Mesodermal cell (in vitro differentiated cells): ENCODE measurements around the gene PDE8B.

Experiments
- H3K27ac ChIP-seq: 2 replicates; pipeline ENCODE4 v1.7.0; 2013; ENCODE audit warnings: mild to moderate bottlenecking, low read depth, low read length, moderate library complexity; ENCODE audit not compliant: severe bottlenecking
- H3K36me3 ChIP-seq: 2 replicates; pipeline ENCODE4 v1.7.1; 2013; ENCODE audit warnings: mild to moderate bottlenecking, low read length, moderate library complexity; ENCODE audit not compliant: control insufficient read depth, insufficient read depth
- H3K4me1 ChIP-seq: one replicate; pipeline ENCODE4 v1.7.1; 2013; ENCODE audit warnings: mild to moderate bottlenecking, low read length; ENCODE audit not compliant: insufficient read depth, control insufficient read depth, poor library complexity, severe bottlenecking
- H3K4me3 ChIP-seq: 2 replicates; pipeline ENCODE4 v1.7.0; 2013; ENCODE audit warnings: low read length, control low read depth, mild to moderate bottlenecking; ENCODE audit not compliant: insufficient read depth, poor library complexity, severe bottlenecking; ENCODE audit errors: extremely low read depth
- H3K9me3 ChIP-seq: 2 replicates; pipeline ENCODE4 v1.7.1; 2013; ENCODE audit warnings: mild to moderate bottlenecking, low read length, moderate library complexity; ENCODE audit not compliant: control insufficient read depth
- WGBS, 2 experiments: methylation state at CpG; one replicate each; pipeline ENCODE4 v1.1.5; 2013; ENCODE audit warnings: missing lambda C conversion rate in 2 of 2; ENCODE audit not compliant: insufficient coverage in 2 of 2; 5-methylcytosine and 5-hydroxymethylcytosine counted together

Gene PDE8B

DNA sequence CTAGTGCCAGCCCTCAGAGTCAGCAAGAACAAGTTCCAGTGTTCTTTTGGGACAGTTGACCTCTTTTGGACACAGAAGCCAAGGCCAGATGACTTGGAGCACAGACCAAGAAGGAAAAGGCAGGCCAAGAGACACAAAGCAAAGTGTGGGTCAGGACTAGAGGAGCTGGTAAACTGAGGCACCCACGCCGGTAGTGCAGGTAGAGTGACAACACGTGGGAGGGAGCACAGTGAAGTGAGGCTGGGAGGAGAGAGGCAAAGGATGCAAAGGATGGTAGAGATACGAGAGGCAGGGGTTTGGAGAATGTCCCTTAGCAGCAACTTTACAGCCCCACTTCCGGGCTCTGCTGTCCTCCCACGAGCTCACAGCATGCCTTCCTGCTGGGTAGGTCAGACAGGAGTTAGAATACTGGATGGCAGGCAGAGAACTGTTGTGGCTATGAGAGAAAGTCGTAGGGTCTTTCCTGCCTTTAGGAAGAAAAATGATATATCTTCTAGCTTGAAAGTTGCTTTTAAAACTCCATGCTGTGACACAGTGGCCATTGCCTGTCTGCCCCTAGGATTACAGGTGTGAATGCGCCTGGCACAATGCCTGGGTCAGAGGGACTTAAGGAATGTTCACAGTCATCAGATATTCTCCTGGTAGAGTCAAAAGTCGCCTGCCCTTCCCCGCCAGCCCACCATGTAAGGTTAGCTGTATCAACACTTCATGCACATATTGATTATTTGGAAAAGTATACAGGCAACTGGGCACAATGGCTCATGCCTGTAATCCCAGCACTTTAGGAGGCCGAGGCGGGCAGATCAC, 97.9 kb downstream of the PDE8B start:
- Histone ChIP-seq H3K4me1 (no peaks in the 10 kb centered on the region), H3K4me3 (no peak overlapping the region), H3K27ac (no peak overlapping the region), H3K36me3 (no peaks in the 10 kb centered on the region), H3K9me3 (no peaks in the 10 kb centered on the region)
- 43 to 71% methylated on average over 5 to 7 of the region's 12 CpGs for WGBS, 2 experiments

DNA sequence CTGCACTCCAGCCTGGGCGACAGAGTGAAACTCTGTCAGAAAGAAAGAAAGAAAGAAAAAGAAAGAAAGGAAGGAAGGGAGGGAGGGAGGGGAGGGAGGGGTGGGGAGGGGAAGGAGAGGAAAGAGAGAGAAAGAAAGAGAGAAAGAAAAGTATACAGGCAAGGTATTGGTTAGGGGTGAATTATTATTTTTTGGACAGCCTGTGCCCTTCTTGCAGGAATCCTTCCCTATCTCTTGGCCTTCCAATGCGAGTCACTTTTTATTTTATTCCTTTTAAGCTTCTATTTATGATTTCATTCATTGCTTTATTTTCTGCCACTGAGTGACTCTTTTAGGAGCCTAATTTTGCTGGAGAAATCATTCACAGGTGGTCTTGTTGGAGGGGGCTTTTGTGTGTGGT, 98.7 kb downstream of the PDE8B start:
- Histone ChIP-seq H3K36me3 (no peaks in the 10 kb centered on the region), H3K9me3 (no peaks in the 10 kb centered on the region), H3K4me3 (no peak overlapping the region), H3K4me1 (no peaks in the 10 kb centered on the region), H3K27ac (no peak overlapping the region)
- 88% methylated on average over 1 of the region's 2 CpGs; no CpG with 5 or more reads in 1 of the 2 experiments for WGBS, 2 experiments

DNA sequence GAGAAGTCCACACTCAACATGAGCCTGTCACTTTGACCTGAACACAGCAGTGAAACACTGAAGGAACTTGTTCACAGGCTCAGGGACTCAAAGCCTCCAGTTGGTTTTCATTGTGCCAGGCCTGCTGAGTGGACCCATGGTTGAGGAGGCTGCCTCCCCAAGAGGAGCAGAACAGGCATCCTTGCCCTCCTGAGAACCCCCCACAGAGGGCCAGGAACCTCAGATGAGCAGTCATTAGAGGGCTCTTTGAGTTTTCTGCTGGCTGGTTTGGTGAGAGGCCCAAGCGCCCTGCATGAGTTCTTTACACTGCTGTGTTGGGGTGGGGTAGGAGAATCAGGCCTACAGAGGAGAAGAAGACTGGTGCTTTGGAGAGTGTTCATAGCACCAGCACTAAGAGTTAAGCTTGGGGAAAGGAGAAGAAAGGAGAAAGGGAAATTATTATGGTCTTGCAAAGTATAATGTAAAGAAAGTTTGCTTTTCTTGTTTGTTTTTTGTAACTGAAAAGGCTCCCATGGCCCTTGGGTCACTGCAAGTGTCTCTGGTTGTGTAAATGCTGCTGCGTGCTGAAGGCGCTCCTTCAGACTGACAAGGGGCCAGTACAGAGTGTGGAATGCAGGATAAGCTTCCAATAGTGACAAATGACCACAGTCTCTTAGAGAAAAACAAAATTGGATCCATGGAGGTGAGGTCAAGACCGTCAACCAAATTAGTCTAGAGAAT, 100.2 kb downstream of the PDE8B start:
- no peaks in the 10 kb centered on the region for H3K9me3 ChIP-seq
- H3K4me3 ChIP-seq, result no peak overlapping the region
- WGBS, 2 experiments, result 95 to 98% methylated on average over 2 to 3 of the region's 4 CpGs
- no peak overlapping the region for H3K27ac ChIP-seq
- H3K36me3 ChIP-seq, result no peaks in the 10 kb centered on the region
- H3K4me1 ChIP-seq, result no peaks in the 10 kb centered on the region

DNA sequence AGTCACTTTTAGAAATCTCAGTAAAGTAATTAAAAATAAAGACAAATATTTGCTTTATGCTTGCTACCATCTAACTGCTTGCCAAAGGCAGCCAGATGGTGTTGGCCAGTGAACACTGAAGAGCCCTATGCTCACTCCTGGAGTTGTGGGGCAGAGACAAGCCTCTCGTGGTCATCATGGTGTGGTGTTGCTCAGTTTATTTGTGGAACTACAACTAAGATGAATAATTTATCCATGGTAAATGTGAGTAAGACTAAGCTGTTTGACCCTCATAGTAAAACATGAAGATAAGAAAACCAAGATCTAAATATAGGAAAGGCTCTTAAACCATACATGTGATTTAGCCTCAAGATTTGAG, 100.7 kb downstream of the PDE8B start:
- Histone ChIP-seq H3K36me3 (no peaks in the 10 kb centered on the region), H3K27ac (no peak overlapping the region), H3K4me1 (no peaks in the 10 kb centered on the region), H3K9me3 (no peaks in the 10 kb centered on the region), H3K4me3 (no peak overlapping the region)
- WGBS, 2 experiments, result no CpG with 5 or more reads among the region's 1 CpG

DNA sequence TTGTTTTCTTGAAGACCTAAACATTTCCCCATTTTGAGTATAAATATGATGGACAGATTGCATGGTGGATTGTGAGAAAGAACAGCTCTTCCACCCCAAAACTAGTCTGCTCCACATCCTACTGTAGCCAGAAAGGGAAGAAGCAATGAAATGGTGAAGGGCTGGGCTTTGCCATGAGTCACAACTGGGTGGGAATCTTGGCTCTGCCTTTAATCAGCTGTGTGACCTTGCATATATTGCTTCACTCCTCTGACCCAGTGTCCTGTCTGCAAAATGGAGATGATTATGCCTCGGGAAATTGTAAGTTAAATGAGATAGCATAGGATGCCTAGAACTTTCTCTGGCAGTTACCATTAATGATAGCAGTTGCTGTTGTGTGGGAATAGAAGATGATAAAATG, 101.9 kb downstream of the PDE8B start:
- no peak overlapping the region for H3K27ac ChIP-seq
- H3K4me3 ChIP-seq, result no peak overlapping the region
- WGBS, 2 experiments, result 100% methylated on average over 1 of the region's 1 CpG; no CpG with 5 or more reads in 1 of the 2 experiments
- no peaks in the 10 kb centered on the region for H3K9me3 ChIP-seq
- peaks cover 9% of the 10 kb centered on the region for H3K4me1 ChIP-seq
- H3K36me3 ChIP-seq, result no peaks in the 10 kb centered on the region

DNA sequence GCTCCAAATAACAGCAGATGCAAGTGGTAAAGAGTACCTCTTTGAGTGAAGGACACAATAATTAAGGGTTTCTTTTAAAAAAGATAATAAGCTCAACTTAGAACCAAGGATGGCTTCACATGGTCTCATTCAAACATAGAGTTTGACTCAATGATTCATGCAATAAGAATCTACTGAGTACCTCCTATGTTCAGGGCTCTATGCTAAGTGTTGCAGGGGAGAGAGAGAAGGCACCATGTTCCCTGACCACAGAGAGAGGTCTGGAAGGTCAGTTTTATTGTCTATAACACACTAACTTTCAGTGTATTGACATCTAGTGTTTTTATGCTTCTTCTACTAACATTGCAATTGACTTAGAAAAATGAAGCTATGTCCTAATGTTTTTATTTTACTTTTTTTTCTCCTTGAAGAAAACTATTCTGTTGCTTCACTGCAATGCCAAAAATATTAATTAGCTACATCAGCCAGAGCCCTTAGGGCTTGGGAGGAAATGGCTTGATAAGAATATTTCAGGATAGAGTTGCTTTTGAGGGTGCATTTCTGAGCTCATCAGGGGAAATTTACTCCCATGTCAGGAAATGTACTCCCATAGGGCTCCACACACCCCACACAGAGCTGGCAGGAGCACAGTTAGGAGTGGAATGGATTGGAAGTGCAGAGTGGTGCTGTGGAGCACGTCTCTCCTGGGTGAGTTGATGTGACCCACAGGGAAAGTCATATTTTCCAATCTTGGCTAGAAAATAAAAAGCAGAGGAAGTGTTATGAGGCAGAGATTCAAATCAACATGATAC, 106.6 kb downstream of the PDE8B start:
- H3K9me3 ChIP-seq, result no peaks in the 10 kb centered on the region
- H3K36me3 ChIP-seq, result no peaks in the 10 kb centered on the region
- H3K4me1 ChIP-seq, result peaks cover 9% of the 10 kb centered on the region
- 100% methylated on average over 1 of the region's 1 CpG; no CpG with 5 or more reads in 1 of the 2 experiments for WGBS, 2 experiments
- no peak overlapping the region for H3K4me3 ChIP-seq
- H3K27ac ChIP-seq, result no peak overlapping the region

DNA sequence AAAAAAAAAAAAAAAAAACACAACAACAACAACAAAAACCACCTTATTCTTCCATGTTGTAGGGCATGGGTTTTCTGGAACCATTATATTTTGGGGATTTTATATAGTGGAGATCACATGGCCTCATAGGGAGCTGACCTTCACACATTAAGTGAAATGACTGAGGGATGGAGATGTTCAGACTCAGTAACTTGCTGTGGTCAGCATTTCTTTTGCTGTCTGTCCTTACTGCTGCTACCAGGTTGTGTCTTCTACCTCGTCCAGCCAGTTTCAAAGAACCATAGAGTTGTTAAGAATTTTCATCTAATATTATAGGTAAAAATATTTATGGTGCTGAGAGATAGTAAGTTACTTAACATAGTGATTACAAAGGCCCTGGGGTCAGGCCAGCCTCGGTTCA, 107.6 kb downstream of the PDE8B start:
- no peaks in the 10 kb centered on the region for H3K36me3 ChIP-seq
- WGBS, 2 experiments, result no CpG with 5 or more reads among the region's 2 CpGs
- no peak overlapping the region for H3K4me3 ChIP-seq
- H3K9me3 ChIP-seq, result no peaks in the 10 kb centered on the region
- no peak overlapping the region for H3K27ac ChIP-seq
- H3K4me1 ChIP-seq, result peaks cover 9% of the 10 kb centered on the region

DNA sequence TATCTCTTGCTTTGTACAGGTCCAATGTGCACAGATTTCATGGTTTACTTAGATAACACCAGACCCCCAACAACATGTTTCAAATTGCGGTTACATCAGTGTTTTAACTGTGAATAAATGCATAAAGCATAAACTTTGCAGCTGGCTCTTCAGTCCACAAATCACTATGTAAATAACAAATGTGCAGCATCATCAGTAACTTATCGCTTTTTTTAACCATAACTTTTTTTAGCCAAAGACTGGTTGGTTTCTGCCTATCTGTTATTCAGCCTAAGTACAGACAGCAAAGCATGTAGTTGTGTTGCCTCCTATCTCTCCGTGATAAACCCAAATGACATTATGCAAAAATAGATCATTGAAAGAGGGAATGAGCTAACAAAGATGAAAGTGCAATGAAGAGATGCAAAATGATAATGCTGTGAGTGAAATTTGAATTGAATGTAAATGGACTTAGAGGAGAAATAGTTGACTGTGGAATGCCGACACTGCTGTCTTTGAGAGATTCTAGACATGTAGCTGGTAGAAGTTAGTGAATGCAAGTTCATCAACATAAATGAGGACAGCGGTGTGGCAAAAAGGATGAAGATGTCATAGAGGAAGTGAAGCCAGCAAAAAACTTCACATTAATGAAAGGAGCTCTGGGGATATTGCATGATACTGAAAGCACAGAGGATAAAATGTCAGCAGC, 108.8 kb downstream of the PDE8B start:
- 84 to 88% methylated on average over 2 to 4 of the region's 5 CpGs for WGBS, 2 experiments
- no peak overlapping the region for H3K4me3 ChIP-seq
- no peak overlapping the region for H3K27ac ChIP-seq
- no peaks in the 10 kb centered on the region for H3K36me3 ChIP-seq
- peaks cover 9% of the 10 kb centered on the region for H3K4me1 ChIP-seq
- H3K9me3 ChIP-seq, result no peaks in the 10 kb centered on the region

DNA sequence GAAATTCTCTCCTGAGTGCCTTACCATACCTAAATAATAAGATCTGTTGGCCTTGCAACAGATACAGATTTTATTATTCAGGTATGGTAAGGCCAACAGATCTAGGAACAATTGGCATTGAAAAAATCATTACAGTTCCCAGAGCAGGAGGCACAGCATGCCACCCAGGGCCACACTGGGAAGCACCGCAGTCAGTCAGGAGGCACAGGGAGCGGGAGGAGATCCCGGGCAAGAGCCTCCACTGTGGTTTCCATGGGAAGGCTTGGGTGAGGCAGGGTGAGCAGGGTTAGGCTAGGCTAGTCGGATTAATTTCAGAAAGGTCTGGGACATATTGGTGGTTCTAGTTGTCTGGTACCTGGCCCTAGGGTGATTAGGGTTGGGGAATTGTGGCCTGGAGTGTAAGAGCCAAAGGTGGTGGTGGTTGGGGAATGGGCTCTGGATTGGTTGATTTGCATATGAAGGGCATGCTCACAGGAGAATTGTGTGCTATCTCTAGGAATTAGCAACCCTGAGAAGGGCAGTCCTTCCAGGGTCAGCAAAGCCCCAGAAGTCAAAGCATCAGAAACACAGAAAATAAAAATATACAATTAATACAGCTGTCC, 111.4 kb downstream of the PDE8B start:
- 50 to 62% methylated on average over 4 of the region's 4 CpGs for WGBS, 2 experiments
- Histone ChIP-seq H3K27ac (no peak overlapping the region), H3K36me3 (no peaks in the 10 kb centered on the region), H3K4me3 (no peak overlapping the region), H3K9me3 (no peaks in the 10 kb centered on the region), H3K4me1 (peaks cover 11% of the 10 kb centered on the region)

DNA sequence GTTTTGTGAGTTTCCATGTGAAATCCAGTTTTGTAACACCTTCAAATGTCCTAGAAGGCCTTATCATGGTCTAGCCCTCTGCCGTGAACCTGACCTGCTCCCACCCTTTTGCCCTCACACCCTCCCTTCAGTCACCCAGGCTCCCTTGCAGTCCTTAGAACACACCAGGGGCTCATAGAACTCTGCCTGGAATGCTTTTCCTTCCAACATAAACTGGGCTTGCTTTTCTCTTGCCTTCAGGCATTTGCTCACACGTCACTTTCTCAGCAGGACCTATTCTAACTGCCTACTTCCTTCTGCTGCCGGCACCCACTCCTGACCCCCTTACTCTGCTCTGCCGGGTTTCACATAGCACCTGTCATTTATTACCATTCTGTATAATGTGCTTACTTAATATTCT, 111.9 kb downstream of the PDE8B start:
- H3K4me3 ChIP-seq, result no peak overlapping the region
- no peaks in the 10 kb centered on the region for H3K9me3 ChIP-seq
- no peaks in the 10 kb centered on the region for H3K36me3 ChIP-seq
- H3K4me1 ChIP-seq, result peaks cover 6% of the 10 kb centered on the region
- H3K27ac ChIP-seq, result no peak overlapping the region
- WGBS, 2 experiments, result 34 to 46% methylated on average over 2 of the region's 4 CpGs
